Spleen (tissue), 7 donors: ENCODE results near the gene CASP3.

Experiments used
- POLR2A ChIP-seq, 3 donors: fragments of 450-650 bp; IDR thresholded peaks; one replicate each; pipeline ENCODE4 v1.5.1; 2017; ENCODE audit warnings: antibody characterized with exemption in 3 of 3, mild to moderate bottlenecking in 1 of 3
- POLR2AphosphoS5 ChIP-seq, 3 donors: sonication (generic); formaldehyde crosslinking; IDR thresholded peaks; one replicate each; pipeline ENCODE4 v1.5.1; 2017; ENCODE audit warnings: antibody characterized with exemption in 3 of 3
- TF ChIP-seq, protein P1 (sequence below), 11 experiments: fragments of 200-600 bp in 7 of 11; fragments of 450-650 bp in 4 of 11; sonication (generic) in 4 of 11; IDR thresholded peaks in 8 of 11; conservative IDR thresholded peaks in 3 of 11; 1 replicate in 7 of 11; 2 replicates in 4 of 11; pipeline versions ENCODE4 v1.4.0 to v1.8.0; 2016 to 2021; ENCODE audit warnings: antibody characterized with exemption in 11 of 11, inconsistent platforms in 4 of 11, mild to moderate bottlenecking in 1 of 11
- donor health status: DM: no; HTN: no; CAD: no; lungs with moderate emphysema.
- donor health status: DM: no; HTN: no; CAD: no.
- donor health status: DM: no; HTN: no; CAD: no.

DNA sequence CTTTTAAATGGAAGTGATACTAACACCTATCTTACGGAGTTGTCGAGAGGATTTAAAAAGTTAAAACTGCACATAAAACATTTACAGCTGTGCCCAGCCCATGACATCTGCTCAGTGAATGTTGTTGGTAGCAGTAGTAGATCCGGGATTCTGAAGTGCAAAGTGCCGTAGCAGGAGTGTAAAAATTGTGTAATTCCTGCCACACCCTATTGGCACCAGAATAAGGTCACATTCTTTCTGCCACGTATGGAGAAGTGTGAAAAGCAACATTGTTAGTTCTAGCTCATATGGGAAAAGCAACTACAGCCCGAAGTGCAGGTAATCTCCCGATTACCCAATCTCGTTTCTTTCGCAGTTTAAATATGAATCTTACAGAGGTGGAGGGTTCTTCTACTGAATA lies 31.5 kb upstream of the CASP3 start:
- TF ChIP-seq POLR2A (IDR thresholded peaks at IDR 0.05) (no peak), POLR2AphosphoS5 (IDR thresholded peaks at IDR 0.05) (no peak)
- TF ChIP-seq, protein P1, sequence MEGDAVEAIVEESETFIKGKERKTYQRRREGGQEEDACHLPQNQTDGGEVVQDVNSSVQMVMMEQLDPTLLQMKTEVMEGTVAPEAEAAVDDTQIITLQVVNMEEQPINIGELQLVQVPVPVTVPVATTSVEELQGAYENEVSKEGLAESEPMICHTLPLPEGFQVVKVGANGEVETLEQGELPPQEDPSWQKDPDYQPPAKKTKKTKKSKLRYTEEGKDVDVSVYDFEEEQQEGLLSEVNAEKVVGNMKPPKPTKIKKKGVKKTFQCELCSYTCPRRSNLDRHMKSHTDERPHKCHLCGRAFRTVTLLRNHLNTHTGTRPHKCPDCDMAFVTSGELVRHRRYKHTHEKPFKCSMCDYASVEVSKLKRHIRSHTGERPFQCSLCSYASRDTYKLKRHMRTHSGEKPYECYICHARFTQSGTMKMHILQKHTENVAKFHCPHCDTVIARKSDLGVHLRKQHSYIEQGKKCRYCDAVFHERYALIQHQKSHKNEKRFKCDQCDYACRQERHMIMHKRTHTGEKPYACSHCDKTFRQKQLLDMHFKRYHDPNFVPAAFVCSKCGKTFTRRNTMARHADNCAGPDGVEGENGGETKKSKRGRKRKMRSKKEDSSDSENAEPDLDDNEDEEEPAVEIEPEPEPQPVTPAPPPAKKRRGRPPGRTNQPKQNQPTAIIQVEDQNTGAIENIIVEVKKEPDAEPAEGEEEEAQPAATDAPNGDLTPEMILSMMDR (IDR thresholded peaks at IDR 0.05 in 8 of 11, conservative IDR thresholded peaks at IDR 0.05 in 3 of 11): no peak
